ENCODE data around the gene GMDS.

- TF ChIP-seq CTCF (conservative IDR thresholded peaks at IDR 0.05; ENCODE audit: low read length) (no peak), EZH2phosphoT487 (IDR thresholded peaks at IDR 0.05; ENCODE audit: borderline replicate concordance) (no peak)
Observed at GRCh38 chr6:2004888-2005287, 240.5 kb downstream of the GMDS start.

Data from Loucy (cell line).